Endothelial cell of umbilical vein (primary cell): ENCODE measurements around the gene SLC39A8.
"Not testable (repeated sequence)": the region's sequence is repeated elsewhere in the genome, so short reads cannot be mapped to it uniquely, and the experiment has no call there.

Experiments
- POLR2A ChIP-seq: IDR thresholded peaks from 2 replicates; pipeline ENCODE4 v1.6.1; 2012; ENCODE audit warnings: low read depth, mild to moderate bottlenecking, control low read depth, low read length
- TF ChIP-seq, protein P1 (sequence below), 2 donors: IDR thresholded peaks; 1 replicate in 1 of 2; 2 replicates in 1 of 2; pipeline ENCODE4 v1.5.1; 2011; ENCODE audit warnings: low read length in 2 of 2, mild to moderate bottlenecking in 2 of 2, moderate library complexity in 2 of 2, control low read depth in 1 of 2, inconsistent platforms in 1 of 2, low read depth in 1 of 2; ENCODE audit not compliant: insufficient read depth in 1 of 2; ENCODE audit errors: extremely low read depth in 1 of 2

DNA sequence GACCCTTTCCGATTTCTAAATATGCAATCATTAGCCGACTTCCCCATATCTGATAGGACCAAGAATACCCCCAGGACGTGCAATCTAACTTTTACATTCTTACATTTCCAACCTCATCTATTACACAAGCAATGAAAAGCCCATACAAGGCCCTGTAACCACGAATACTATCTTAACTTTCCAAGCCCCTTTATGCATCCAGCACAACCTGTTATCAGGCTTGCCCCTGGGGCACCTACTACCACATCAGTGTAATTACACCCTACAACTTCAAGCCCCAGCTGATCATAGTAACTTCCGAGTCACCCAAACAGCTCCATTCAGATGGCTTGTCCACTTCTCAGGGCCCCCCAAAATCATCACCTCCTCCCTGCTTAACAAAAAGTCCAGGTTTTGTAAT, 102.0 kb downstream of the SLC39A8 start:
- TF ChIP-seq, protein P1, sequence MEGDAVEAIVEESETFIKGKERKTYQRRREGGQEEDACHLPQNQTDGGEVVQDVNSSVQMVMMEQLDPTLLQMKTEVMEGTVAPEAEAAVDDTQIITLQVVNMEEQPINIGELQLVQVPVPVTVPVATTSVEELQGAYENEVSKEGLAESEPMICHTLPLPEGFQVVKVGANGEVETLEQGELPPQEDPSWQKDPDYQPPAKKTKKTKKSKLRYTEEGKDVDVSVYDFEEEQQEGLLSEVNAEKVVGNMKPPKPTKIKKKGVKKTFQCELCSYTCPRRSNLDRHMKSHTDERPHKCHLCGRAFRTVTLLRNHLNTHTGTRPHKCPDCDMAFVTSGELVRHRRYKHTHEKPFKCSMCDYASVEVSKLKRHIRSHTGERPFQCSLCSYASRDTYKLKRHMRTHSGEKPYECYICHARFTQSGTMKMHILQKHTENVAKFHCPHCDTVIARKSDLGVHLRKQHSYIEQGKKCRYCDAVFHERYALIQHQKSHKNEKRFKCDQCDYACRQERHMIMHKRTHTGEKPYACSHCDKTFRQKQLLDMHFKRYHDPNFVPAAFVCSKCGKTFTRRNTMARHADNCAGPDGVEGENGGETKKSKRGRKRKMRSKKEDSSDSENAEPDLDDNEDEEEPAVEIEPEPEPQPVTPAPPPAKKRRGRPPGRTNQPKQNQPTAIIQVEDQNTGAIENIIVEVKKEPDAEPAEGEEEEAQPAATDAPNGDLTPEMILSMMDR (IDR thresholded peaks at IDR 0.05; ENCODE audit: extremely low read depth in 1 of 2, insufficient read depth in 1 of 2, low read depth in 1 of 2, low read length in 2 of 2), result not testable (repeated sequence)
- not testable (repeated sequence) for TF ChIP-seq POLR2A
